GM12878 (cell line): ENCODE measurements around the gene RIPOR1. TPM values are rescaled to one million over a fixed set of nuclear protein-coding genes. Genes with fewer than 3 reads are reported as not detected.

Experiments used
- CHD1 ChIP-seq: IDR thresholded peaks from 2 replicates; pipeline ENCODE4 v1.6.1; 2012; ENCODE audit warnings: low read depth, low read length, improper control_type of control experiment
- KAT2A ChIP-seq: conservative IDR thresholded peaks from 2 replicates; pipeline ENCODE4 v1.6.1; 2011; ENCODE audit warnings: low read depth, low read length; ENCODE audit not compliant: control insufficient read depth
- MYC ChIP-seq: IDR thresholded peaks from 2 replicates; pipeline ENCODE4 v1.6.1; 2011; ENCODE audit warnings: mild to moderate bottlenecking, low read length, moderate library complexity, inconsistent platforms; ENCODE audit not compliant: insufficient read depth, insufficient replicate concordance, insufficient read length, severe bottlenecking
- NFYB ChIP-seq: IDR thresholded peaks from 2 replicates; pipeline ENCODE4 v1.6.1; 2011; ENCODE audit warnings: low read depth, mild to moderate bottlenecking, low read length, improper control_type of control experiment, moderate library complexity; ENCODE audit not compliant: insufficient read depth
- POU2F2 ChIP-seq: IDR thresholded peaks from 3 replicates; pipeline ENCODE4 v1.6.1; 2011; ENCODE audit warnings: low read depth, mild to moderate bottlenecking, low read length, borderline replicate concordance
- RFX5 ChIP-seq: IDR thresholded peaks from 2 replicates; pipeline ENCODE4 v1.6.1; 2011; ENCODE audit warnings: low read depth, low read length, improper control_type of control experiment
- STAT3 ChIP-seq: IDR thresholded peaks from 2 replicates; pipeline ENCODE4 v1.6.1; 2011; ENCODE audit warnings: low read depth, low read length, improper control_type of control experiment
- ZNF217 ChIP-seq: fragments of 450-650 bp; IDR thresholded peaks from 2 replicates; pipeline ENCODE4 v1.6.1; 2017; ENCODE audit warnings: antibody characterized with exemption, mild to moderate bottlenecking
- ZNF24 ChIP-seq: fragments of 450-650 bp; IDR thresholded peaks from 2 replicates; pipeline ENCODE4 v1.6.1; 2017; ENCODE audit warnings: antibody characterized with exemption, mild to moderate bottlenecking
- polyA plus RNA-seq, 11 experiments: library from polyadenylated mRNA; depleted of rRNA in 4 of 11; unstranded in 6 of 11; stranded (reverse) in 5 of 11; fragments of >200 nt; fragmentation: Nextera tagmentation in 4 of 11; fragmentation: Illumina TruSeq in 1 of 11; extraction: Ambion mirVana in 4 of 11; extraction: Trizol in 1 of 11; gene quantifications; 1 replicate in 1 of 11; 2 replicates in 10 of 11; pipeline versions ENCODE4 v1.2.1 to v1.2.3, GENCODE V29; 2011 to 2016; ENCODE audit warnings: inconsistent platforms in 2 of 11, missing spikeins in 2 of 11, low read depth in 1 of 11
- total RNA-seq, 4 experiments: library from RNA; depleted of rRNA in 3 of 4; stranded (reverse); fragments of >200 nt in 3 of 4; fragmentation: Illumina TruSeq in 1 of 4; extraction: Trizol in 1 of 4; gene quantifications; 2 replicates each; pipeline versions ENCODE4 v1.2.1 to v1.2.3, GENCODE V29; 2013 to 2021
- TF ChIP-seq, protein P1 (sequence below), 3 experiments: IDR thresholded peaks in 2 of 3; conservative IDR thresholded peaks in 1 of 3; 2 replicates each; pipeline ENCODE4 v1.5.1; 2011; ENCODE audit warnings: low read depth in 3 of 3, low read length in 3 of 3, mild to moderate bottlenecking in 3 of 3, control low read depth in 2 of 3, moderate library complexity in 2 of 3, inconsistent platforms in 1 of 3, mixed read lengths in 1 of 3; ENCODE audit not compliant: control insufficient read depth in 2 of 3, insufficient read depth in 1 of 3; ENCODE audit errors: extremely low read depth in 1 of 3
- TF ChIP-seq, protein P2 (sequence below): fragments of 450-650 bp; IDR thresholded peaks from 2 replicates; pipeline ENCODE4 v1.6.1; 2016; ENCODE audit warnings: mild to moderate bottlenecking
- TF ChIP-seq, protein P3 (sequence below): fragments of 450-650 bp; IDR thresholded peaks from 2 replicates; pipeline ENCODE4 v1.6.1; 2017; ENCODE audit warnings: mild to moderate bottlenecking, low read depth, inconsistent platforms; ENCODE audit not compliant: poor library complexity, severe bottlenecking

Gene RIPOR1
- total and polyA plus RNA-seq, 10 of the 15 experiments (the other 5 are each of a cell fraction or from before 2014, with no cell fraction given), result 0.13 to 28.5 (median 7.0) TPM

DNA sequence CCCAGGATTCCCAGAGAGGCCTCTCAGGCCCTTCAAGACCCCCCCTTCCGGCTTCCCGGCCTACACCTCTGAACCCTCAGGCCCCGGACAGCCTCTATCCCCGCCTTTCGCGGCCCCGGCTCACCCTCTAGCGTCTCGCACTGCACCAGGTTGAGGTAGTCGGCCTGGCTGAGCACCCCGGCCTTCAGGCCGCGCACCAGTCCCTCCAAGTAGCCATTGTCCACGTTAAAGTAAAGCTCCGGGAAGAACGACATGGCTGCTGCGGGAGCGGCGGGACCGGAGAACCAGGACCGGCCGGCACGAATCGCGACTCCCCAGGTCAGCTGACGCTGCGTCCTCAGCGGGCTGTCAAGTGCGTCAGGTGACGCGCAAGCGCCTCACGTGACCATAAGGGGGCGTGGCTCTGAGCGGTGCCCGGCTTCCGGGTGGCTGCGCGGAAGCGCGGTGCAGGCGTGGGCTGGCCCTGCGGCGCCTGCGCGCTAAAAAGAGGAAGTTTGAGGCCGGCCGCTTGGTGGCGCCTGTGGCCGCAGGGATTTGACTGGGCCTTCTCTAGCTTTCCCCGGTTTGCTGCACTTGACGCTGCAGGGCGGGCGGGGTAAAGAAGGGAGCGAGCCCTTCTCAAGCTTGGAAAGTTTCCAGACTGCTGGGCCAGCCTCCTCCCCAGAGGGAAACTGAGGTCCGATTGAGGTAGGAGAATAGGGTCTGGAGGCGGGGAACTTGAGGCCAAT, 47.6 kb upstream of the RIPOR1 start, which contains the start of gene ATP6V0D1 (continued):
- TF ChIP-seq, protein P1, sequence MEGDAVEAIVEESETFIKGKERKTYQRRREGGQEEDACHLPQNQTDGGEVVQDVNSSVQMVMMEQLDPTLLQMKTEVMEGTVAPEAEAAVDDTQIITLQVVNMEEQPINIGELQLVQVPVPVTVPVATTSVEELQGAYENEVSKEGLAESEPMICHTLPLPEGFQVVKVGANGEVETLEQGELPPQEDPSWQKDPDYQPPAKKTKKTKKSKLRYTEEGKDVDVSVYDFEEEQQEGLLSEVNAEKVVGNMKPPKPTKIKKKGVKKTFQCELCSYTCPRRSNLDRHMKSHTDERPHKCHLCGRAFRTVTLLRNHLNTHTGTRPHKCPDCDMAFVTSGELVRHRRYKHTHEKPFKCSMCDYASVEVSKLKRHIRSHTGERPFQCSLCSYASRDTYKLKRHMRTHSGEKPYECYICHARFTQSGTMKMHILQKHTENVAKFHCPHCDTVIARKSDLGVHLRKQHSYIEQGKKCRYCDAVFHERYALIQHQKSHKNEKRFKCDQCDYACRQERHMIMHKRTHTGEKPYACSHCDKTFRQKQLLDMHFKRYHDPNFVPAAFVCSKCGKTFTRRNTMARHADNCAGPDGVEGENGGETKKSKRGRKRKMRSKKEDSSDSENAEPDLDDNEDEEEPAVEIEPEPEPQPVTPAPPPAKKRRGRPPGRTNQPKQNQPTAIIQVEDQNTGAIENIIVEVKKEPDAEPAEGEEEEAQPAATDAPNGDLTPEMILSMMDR (IDR thresholded peaks at IDR 0.05 in 2 of 3, conservative IDR thresholded peaks at IDR 0.05 in 1 of 3; ENCODE audit: control insufficient read depth in 2 of 3, extremely low read depth in 1 of 3, insufficient read depth in 1 of 3, low read depth in 3 of 3, low read length in 3 of 3), result peak; percentile 82 to 97 (median 93); a peak in 5 of 6 replicates
- TF ChIP-seq, protein P2, sequence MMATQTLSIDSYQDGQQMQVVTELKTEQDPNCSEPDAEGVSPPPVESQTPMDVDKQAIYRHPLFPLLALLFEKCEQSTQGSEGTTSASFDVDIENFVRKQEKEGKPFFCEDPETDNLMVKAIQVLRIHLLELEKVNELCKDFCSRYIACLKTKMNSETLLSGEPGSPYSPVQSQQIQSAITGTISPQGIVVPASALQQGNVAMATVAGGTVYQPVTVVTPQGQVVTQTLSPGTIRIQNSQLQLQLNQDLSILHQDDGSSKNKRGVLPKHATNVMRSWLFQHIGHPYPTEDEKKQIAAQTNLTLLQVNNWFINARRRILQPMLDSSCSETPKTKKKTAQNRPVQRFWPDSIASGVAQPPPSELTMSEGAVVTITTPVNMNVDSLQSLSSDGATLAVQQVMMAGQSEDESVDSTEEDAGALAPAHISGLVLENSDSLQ, result peak; percentile 88
- TF ChIP-seq, protein P3, sequence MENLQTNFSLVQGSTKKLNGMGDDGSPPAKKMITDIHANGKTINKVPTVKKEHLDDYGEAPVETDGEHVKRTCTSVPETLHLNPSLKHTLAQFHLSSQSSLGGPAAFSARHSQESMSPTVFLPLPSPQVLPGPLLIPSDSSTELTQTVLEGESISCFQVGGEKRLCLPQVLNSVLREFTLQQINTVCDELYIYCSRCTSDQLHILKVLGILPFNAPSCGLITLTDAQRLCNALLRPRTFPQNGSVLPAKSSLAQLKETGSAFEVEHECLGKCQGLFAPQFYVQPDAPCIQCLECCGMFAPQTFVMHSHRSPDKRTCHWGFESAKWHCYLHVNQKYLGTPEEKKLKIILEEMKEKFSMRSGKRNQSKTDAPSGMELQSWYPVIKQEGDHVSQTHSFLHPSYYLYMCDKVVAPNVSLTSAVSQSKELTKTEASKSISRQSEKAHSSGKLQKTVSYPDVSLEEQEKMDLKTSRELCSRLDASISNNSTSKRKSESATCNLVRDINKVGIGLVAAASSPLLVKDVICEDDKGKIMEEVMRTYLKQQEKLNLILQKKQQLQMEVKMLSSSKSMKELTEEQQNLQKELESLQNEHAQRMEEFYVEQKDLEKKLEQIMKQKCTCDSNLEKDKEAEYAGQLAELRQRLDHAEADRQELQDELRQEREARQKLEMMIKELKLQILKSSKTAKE, result peak; percentile 51
- TF ChIP-seq KAT2A, result no peak
- no peak for TF ChIP-seq NFYB
- peak; percentile 57; the same call in 1 of the 2 replicates for TF ChIP-seq CHD1
- TF ChIP-seq MYC, result no peak
- TF ChIP-seq RFX5, result peak; percentile 54; the same call in 1 of the 2 replicates
- no peak for TF ChIP-seq STAT3
- TF ChIP-seq POU2F2, result peak; percentile 36; the same call in 1 of the 3 replicates
- TF ChIP-seq ZNF217, result no peak
- no peak for TF ChIP-seq ZNF24
